OCI-LY3 (cell line): ENCODE results near the gene TAF11.

Experiments
- CTCF ChIP-seq: fragments of 200-600, 300-600 bp; sonication (generic); IDR thresholded peaks from 2 replicates; pipeline ENCODE4 v1.5.1; 2014; ENCODE audit warnings: antibody characterized with exemption, low read length, low read depth
- EZH2phosphoT487 ChIP-seq: fragments of 200-600 bp; shearing (Covaris generic); IDR thresholded peaks from 2 replicates; pipeline ENCODE4 v1.6.1; 2018; ENCODE audit warnings: antibody characterized with exemption, mixed run types, low read depth

- TF ChIP-seq CTCF (no peak), EZH2phosphoT487 (no peak)
These were observed 11.4 kb downstream of the TAF11 start for GRCh38 chr6:34876472-34876871.
